ENCODE results near the gene CDK14.

DNA sequence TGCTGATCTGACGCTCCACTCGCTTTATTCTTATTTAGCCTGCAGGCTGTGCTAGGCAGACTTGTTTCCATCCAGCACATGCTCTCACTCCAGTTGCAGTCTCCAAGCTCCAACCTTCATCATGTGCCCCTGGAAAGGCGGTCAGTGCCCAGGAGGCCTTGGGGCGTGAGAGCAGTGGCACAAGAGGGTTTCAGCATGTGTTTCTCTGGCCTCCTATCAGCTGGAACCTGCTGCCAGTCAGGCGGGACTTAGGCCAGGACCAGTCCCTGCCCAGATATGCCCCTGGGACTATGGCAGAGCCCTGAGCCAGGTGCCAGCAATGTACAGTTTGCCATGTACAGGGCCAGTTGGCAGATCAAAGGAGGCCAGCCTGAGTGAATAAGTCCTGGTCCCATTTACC, 337.9 kb downstream of the CDK14 start:
- TF ChIP-seq POLR2A (IDR thresholded peaks at IDR 0.05; ENCODE audit: low read depth, low read length) (no peak), POLR2AphosphoS5 (IDR thresholded peaks at IDR 0.05; ENCODE audit: low read depth, low read length) (no peak), TAF1 (IDR thresholded peaks at IDR 0.05; ENCODE audit: borderline replicate concordance, low read depth, low read length) (no peak)
